ES-I3 (cell line): ENCODE measurements around the gene SNX27.
"Not testable (repeated sequence)": the region's sequence is repeated elsewhere in the genome, so short reads cannot be mapped to it uniquely, and the experiment has no call there.

ENCODE experiments used
- H3K36me3 ChIP-seq: 2 replicates; pipeline ENCODE4 v1.6.1; 2013; ENCODE audit warnings: mild to moderate bottlenecking, low read length, control low read depth, moderate library complexity; ENCODE audit not compliant: insufficient read depth
- H3K4me1 ChIP-seq: 2 replicates; pipeline ENCODE4 v1.6.1; 2013; ENCODE audit warnings: mild to moderate bottlenecking, control low read depth, low read length; ENCODE audit not compliant: insufficient read depth
- H3K9ac ChIP-seq: 2 replicates; pipeline ENCODE4 v1.6.1; 2013; ENCODE audit warnings: low read depth, mild to moderate bottlenecking, low read length, moderate library complexity
- H3K9me3 ChIP-seq: 2 replicates; pipeline ENCODE4 v1.6.1; 2013; ENCODE audit warnings: mild to moderate bottlenecking, low read length, moderate library complexity; ENCODE audit not compliant: control insufficient read depth, insufficient read depth

The SNX27 gene

DNA sequence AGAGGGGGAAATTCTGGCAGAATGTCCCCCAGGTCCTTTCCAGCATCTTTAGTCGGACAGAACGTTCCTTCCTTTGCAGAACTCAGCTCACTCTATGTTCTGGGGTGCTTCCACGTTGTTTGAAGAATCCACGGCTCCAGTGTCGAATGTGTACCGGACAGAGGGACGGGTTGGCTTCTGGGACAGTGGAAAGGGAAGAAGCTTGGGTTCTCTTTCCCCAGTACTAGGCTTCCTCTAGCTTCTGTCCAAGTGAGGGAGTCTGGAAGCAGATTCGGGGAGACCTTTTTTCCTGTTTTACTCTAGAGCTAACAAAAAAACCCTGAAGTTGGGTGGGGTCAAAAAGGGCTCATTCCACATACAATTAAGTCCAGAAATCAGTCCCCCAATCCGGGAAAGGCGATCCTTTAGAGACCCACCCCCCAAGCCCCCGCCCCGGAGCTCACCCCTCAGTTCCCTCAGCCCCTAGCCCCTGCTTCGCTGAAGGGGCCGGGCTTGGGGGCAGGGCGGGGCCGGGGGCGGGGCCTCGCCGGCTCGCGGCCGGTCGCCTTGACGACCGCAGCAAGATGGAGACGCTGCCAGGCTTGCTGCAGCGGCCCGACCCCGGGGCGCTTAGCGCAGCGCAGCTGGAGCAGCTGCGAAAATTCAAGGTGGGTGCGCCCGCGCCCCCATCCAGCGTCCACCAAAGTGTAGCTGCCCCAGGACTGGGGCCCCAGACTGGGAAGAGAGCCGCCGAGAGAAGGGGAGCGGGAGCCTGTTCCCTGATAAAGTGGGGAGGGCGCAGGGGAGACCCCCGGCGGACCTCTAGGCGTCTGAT lies 109.3 kb downstream of the SNX27 start, which contains the start of gene RIIAD1:
TSS of gene RIIAD1 (plus strand) at position 549 of the 814 bp plus-strand sequence. CDS start at position 564, 15 bp downstream.
- Histone ChIP-seq H3K9me3 (no peaks in the 10 kb centered on the region), H3K9ac (peak within 1 kb of the TSS; percentile 54; the same call in 1 of the 2 replicates), H3K36me3 (no peaks in the 10 kb centered on the region), H3K4me1 (peaks cover 9% of the 10 kb centered on the region; the same call in 1 of the 2 replicates)

DNA sequence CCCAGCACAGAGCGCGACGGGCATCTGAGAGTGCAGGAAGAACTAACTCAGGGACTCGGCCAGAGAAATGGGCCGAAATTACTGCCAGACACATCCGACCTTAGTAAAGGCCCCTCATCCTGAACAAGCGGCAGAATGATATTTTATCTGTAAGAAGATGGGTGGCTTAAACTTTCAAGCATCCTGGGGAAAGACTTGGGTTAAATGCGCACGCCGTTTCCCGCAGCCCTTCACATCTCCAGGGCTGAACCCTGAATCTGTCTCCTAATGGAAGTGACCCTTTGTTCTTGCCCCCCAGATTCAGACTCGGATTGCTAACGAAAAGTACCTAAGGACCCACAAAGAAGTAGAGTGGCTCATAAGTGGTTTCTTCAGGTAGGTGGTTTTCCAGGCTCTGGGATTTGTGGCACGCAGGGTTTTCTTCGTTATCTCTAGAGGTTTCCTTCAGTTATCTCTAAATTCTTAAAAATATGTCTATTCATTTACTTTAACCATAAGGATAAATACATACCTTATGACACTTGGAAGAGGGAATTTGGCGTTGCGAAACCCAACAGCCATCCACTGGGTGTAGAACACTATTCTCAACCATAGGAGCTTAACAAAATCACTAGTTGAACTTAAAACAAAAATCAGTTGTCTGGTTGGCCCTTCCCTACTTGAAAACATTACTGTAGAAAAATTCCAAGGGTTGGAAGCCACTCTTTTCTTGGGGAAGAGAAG lies 110.1 kb downstream of the SNX27 start:
- peak overlapping the region; percentile 54; the same call in 1 of the 2 replicates for H3K9ac ChIP-seq
- no peaks in the 10 kb centered on the region for H3K9me3 ChIP-seq
- H3K4me1 ChIP-seq = peaks cover 9% of the 10 kb centered on the region; the same call in 1 of the 2 replicates
- no peaks in the 10 kb centered on the region for H3K36me3 ChIP-seq

- Histone ChIP-seq H3K9ac (no peak overlapping the region), H3K36me3 (no peaks in the 10 kb centered on the region), H3K9me3 (no peaks in the 10 kb centered on the region), H3K4me1 (peaks cover 17% of the 10 kb centered on the region)
These were observed 112.0 kb downstream of the SNX27 start for GRCh38 chr1:151723726-151724370.

GRCh38 chr1:151728151-151729054 lies 116.6 kb downstream of the SNX27 start:
- Histone ChIP-seq H3K9me3 (no peaks in the 10 kb centered on the region), H3K9ac (no peak overlapping the region; the same call in 1 of the 2 replicates), H3K4me1 (peaks cover 23% of the 10 kb centered on the region), H3K36me3 (no peaks in the 10 kb centered on the region)

- Histone ChIP-seq H3K9ac (no peak overlapping the region), H3K4me1 (peaks cover 17% of the 10 kb centered on the region), H3K9me3 (no peaks in the 10 kb centered on the region), H3K36me3 (no peaks in the 10 kb centered on the region)
These were observed 117.5 kb downstream of the SNX27 start for GRCh38 chr1:151729157-151729965.

DNA sequence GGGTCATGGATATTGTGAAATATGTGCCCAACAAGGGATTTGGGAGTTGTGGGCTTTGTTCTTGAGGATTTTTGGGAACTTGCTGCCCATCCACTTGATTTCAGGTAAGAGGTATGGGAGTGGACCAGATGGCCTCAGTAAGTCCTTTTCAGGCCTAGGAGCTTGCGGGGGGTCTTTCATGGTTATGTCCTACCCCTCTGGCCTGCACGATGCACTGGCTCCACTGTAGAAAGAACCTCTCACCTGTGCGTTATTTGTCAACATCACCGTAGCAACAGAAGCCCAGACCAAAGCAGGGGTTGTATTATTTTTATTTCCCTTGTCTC lies 118.1 kb downstream of the SNX27 start:
- H3K9ac ChIP-seq = no peak overlapping the region
- H3K4me1 ChIP-seq = peaks cover 15% of the 10 kb centered on the region
- no peaks in the 10 kb centered on the region for H3K36me3 ChIP-seq
- H3K9me3 ChIP-seq = no peaks in the 10 kb centered on the region

DNA sequence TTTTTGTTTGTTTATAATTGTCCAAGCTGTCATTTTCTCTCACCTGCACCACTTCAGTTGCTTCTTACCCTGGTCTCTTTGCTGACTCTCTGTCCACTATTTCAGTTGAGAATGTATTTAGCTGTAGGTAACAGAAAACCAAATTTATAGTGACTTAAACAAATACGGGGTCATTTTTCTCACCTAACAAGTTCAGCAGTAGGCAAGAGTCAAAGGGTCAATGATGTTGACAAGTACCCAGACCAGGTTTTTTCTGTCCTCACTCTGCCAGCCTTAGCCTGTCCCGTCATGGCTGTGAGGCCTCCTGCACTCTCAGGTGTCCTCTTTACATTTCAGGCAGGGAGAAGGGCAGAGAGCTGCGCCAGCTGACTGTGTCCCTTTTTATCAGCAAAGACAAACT lies 121.3 kb downstream of the SNX27 start:
- Histone ChIP-seq H3K9me3 (peaks cover under 1% of the 10 kb centered on the region; the same call in 1 of the 2 replicates), H3K36me3 (no peaks in the 10 kb centered on the region), H3K9ac (no peak overlapping the region), H3K4me1 (peaks cover 11% of the 10 kb centered on the region)

DNA sequence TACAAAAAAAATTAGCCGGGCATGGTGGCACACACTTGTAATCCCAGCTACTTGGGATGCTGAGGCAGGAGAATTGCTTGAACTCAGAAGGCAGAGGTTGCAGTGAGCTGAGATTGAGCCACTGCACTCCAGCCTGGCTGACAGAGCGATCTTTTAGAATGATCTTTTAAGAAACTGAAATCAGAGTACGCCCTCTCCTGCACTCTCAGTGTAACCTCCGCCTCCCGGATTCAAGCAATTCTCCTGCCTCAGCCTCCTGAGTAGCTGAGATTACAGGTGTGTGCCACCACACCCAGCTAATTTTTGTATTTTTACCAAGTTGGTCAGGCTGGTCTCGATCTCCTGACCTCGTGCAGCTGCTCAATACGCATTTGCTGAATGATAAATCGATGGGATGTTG lies 122.1 kb downstream of the SNX27 start:
- not testable (repeated sequence) for H3K9ac ChIP-seq, H3K9me3 ChIP-seq, H3K4me1 ChIP-seq, H3K36me3 ChIP-seq

GRCh38 chr1:151737026-151737425 lies 125.2 kb downstream of the SNX27 start:
- peaks cover 3% of the 10 kb centered on the region; the same call in 1 of the 2 replicates for H3K9me3 ChIP-seq
- H3K36me3 ChIP-seq = no peaks in the 10 kb centered on the region
- H3K9ac ChIP-seq = no peak overlapping the region
- no peaks in the 10 kb centered on the region for H3K4me1 ChIP-seq

DNA sequence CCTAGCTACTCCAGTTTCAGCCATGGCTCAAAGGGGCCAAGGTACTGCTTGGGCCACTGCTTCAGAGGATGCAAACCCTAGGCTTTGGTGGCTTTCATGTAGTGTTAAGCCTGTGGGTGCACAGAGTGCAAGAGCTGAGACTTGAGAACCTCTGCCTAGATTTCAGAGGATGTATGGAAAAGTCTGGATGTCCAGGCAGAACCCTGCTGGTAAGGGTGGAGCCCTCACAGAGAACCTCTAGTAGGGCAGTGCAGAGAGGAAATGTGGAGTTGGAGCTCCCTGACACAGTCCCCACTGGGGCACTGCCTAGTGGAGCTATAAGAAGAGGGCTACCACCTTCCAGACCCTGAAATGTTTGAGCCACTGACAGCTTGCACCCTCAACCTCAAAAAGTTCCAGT lies 125.6 kb downstream of the SNX27 start:
- no peaks in the 10 kb centered on the region for H3K4me1 ChIP-seq
- H3K9me3 ChIP-seq = peaks cover 3% of the 10 kb centered on the region; the same call in 1 of the 2 replicates
- H3K36me3 ChIP-seq = no peaks in the 10 kb centered on the region
- H3K9ac ChIP-seq = no peak overlapping the region

GRCh38 chr1:151739590-151740355 lies 127.9 kb downstream of the SNX27 start:
- Histone ChIP-seq H3K4me1 (no peaks in the 10 kb centered on the region), H3K36me3 (no peaks in the 10 kb centered on the region), H3K9me3 (peaks cover 3% of the 10 kb centered on the region; the same call in 1 of the 2 replicates), H3K9ac (no peak overlapping the region)

DNA sequence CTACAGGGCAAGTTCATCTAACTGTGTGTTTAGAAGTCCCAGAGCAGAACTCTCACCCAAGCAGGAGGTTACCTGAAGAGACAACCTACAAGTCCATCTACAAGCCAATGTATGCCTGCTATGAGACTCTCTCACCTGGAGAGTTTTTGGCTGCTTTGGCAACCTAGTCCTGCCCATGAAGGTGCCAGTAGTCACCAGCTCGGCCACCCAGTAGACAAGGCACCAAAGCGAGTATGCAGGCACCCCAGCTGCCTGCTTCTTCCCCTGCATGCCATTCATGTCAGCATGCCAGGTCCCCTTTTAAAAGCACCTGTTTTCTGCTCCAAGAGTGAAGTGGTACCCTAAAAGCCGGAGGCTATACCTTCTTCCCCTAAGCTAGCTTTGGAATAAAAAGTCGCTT lies 129.7 kb downstream of the SNX27 start:
- H3K4me1 ChIP-seq = no peaks in the 10 kb centered on the region
- peaks cover 3% of the 10 kb centered on the region; the same call in 1 of the 2 replicates for H3K9me3 ChIP-seq
- H3K36me3 ChIP-seq = no peaks in the 10 kb centered on the region
- no peak overlapping the region for H3K9ac ChIP-seq
